Jurkat, Clone E6-1 (cell line): ENCODE measurements around the gene STAB1.

Experiments
- DNase-seq: peaks from one replicate; pipeline ENCODE4 v3.0.0-alpha.2; 2011; ENCODE audit warnings: low read depth, low spot score
- H3K4me3 ChIP-seq: 2 replicates; pipeline ENCODE4 v1.5.1; 2011; ENCODE audit warnings: mild to moderate bottlenecking, low read length, control low read depth, moderate library complexity

Gene STAB1

GRCh38 chr3:52495777-52496602, 852 bp downstream of the STAB1 start:
- H3K4me3 ChIP-seq, result no peak overlapping the region
- DNase-seq, result no peak

GRCh38 chr3:52498137-52499054, 3.3 kb downstream of the STAB1 start:
- DNase-seq, result no peak
- no peak overlapping the region for H3K4me3 ChIP-seq

- DNase-seq, result no peak
- H3K4me3 ChIP-seq, result no peak overlapping the region
Measured at GRCh38 chr3:52501046-52501445, 5.9 kb downstream of the STAB1 start.

- no peak for DNase-seq
- no peak overlapping the region for H3K4me3 ChIP-seq
Measured at GRCh38 chr3:52502001-52502400, 6.9 kb downstream of the STAB1 start.

GRCh38 chr3:52502808-52503350, 7.7 kb downstream of the STAB1 start:
- no peak overlapping the region for H3K4me3 ChIP-seq
- no peak for DNase-seq

- DNase-seq, result no peak
- no peak overlapping the region for H3K4me3 ChIP-seq
Measured at GRCh38 chr3:52503788-52504424, 8.8 kb downstream of the STAB1 start.

- no peak overlapping the region for H3K4me3 ChIP-seq
Measured at GRCh38 chr3:52504977-52505376, 9.8 kb downstream of the STAB1 start.

GRCh38 chr3:52506266-52506966, 11.3 kb downstream of the STAB1 start:
- no peak for DNase-seq
- no peak overlapping the region for H3K4me3 ChIP-seq

More at GRCh38 chr3:52504977-52505376, 9.8 kb downstream of the STAB1 start:
- DNase-seq, result no peak

- H3K4me3 ChIP-seq, result no peak overlapping the region
- DNase-seq, result no peak
Measured at GRCh38 chr3:52507359-52507758, 12.2 kb downstream of the STAB1 start.

- DNase-seq, result no peak
- H3K4me3 ChIP-seq, result no peak overlapping the region
Measured at GRCh38 chr3:52509753-52510328, 14.7 kb downstream of the STAB1 start.

- DNase-seq, result no peak
Measured at GRCh38 chr3:52511509-52511908, 16.4 kb downstream of the STAB1 start.

GRCh38 chr3:52512105-52512504, 17.0 kb downstream of the STAB1 start:
- no peak for DNase-seq

More at GRCh38 chr3:52511509-52511908, 16.4 kb downstream of the STAB1 start:
- no peak overlapping the region for H3K4me3 ChIP-seq

GRCh38 chr3:52512727-52513126, 17.6 kb downstream of the STAB1 start:
- no peak for DNase-seq
- no peak overlapping the region for H3K4me3 ChIP-seq

More at GRCh38 chr3:52512105-52512504, 17.0 kb downstream of the STAB1 start:
- H3K4me3 ChIP-seq, result no peak overlapping the region

- H3K4me3 ChIP-seq, result no peak overlapping the region
- DNase-seq, result no peak
Measured at GRCh38 chr3:52513281-52513680, 18.1 kb downstream of the STAB1 start.

GRCh38 chr3:52514576-52514975, 19.4 kb downstream of the STAB1 start:
- no peak for DNase-seq
- H3K4me3 ChIP-seq, result no peak overlapping the region

- H3K4me3 ChIP-seq, result no peak overlapping the region
- DNase-seq, result no peak
Measured at GRCh38 chr3:52515192-52515591, 20.1 kb downstream of the STAB1 start.

GRCh38 chr3:52516509-52517195, 21.5 kb downstream of the STAB1 start:
- DNase-seq, result no peak
- H3K4me3 ChIP-seq, result no peak overlapping the region
